GM19455 (cell line): ENCODE results near the gene JAKMIP1.
"Not testable (repeated sequence)": the region's sequence is repeated elsewhere in the genome, so short reads cannot be mapped to it uniquely, and the experiment has no call there.

Source experiments
- ATAC-seq: cut with Tn5 transposase; IDR thresholded peaks from one replicate; pipeline ENCODE4 v1.9.1; 2021; ENCODE audit not compliant: unreplicated experiment

JAKMIP1 gene

GRCh38 chr4:6229671-6230501 is 29.5 kb upstream of the JAKMIP1 start:
- no peak for ATAC-seq

GRCh38 chr4:6229095-6229494 is 28.7 kb upstream of the JAKMIP1 start:
- no peak for ATAC-seq

GRCh38 chr4:6228158-6229067 is 28.1 kb upstream of the JAKMIP1 start:
- ATAC-seq: no peak

- no peak for ATAC-seq
Observed at GRCh38 chr4:6227412-6228157, 27.2 kb upstream of the JAKMIP1 start.

GRCh38 chr4:6226506-6226905 is 26.2 kb upstream of the JAKMIP1 start:
- ATAC-seq: no peak

- ATAC-seq: no peak
Observed at GRCh38 chr4:6225469-6225868, 25.1 kb upstream of the JAKMIP1 start.

- no peak for ATAC-seq
Observed at GRCh38 chr4:6224735-6225134, 24.4 kb upstream of the JAKMIP1 start.

- ATAC-seq: no peak
Observed at GRCh38 chr4:6222761-6223292, 22.5 kb upstream of the JAKMIP1 start.

- ATAC-seq: no peak
Observed at GRCh38 chr4:6221851-6222760, 21.8 kb upstream of the JAKMIP1 start.

- ATAC-seq: no peak
Observed at GRCh38 chr4:6221301-6221850, 21.0 kb upstream of the JAKMIP1 start.

GRCh38 chr4:6217716-6218381 is 17.5 kb upstream of the JAKMIP1 start:
- ATAC-seq: peak; percentile 94

- no peak for ATAC-seq
Observed at GRCh38 chr4:6216588-6216987, 16.2 kb upstream of the JAKMIP1 start.

GRCh38 chr4:6209921-6210320 is 9.6 kb upstream of the JAKMIP1 start:
- no peak for ATAC-seq

- ATAC-seq: not testable (repeated sequence)
Observed at GRCh38 chr4:6209291-6209690, 8.9 kb upstream of the JAKMIP1 start.

GRCh38 chr4:6208416-6208815 is 8.1 kb upstream of the JAKMIP1 start:
- ATAC-seq: no peak

- ATAC-seq: no peak
Observed at GRCh38 chr4:6207602-6208001, 7.3 kb upstream of the JAKMIP1 start.

- ATAC-seq: no peak
Observed at GRCh38 chr4:6206771-6207290, 6.5 kb upstream of the JAKMIP1 start.

GRCh38 chr4:6205973-6206372 is 5.6 kb upstream of the JAKMIP1 start:
- no peak for ATAC-seq

- no peak for ATAC-seq
Observed at GRCh38 chr4:6205567-6205931, 5.2 kb upstream of the JAKMIP1 start.
